Fibroblast of mammary gland (primary cell): ENCODE data around the gene NOSIP.
"Not testable (repeated sequence)": the region's sequence is repeated elsewhere in the genome, so short reads cannot be mapped to it uniquely, and the experiment has no call there.

Experiments used
- DNase-seq: peaks from one replicate; pipeline ENCODE4 v3.0.0-alpha.2; 2010; ENCODE audit warnings: low read depth
- H3K4me3 ChIP-seq: 2 replicates; pipeline ENCODE4 v1.5.1; 2011; ENCODE audit warnings: low read depth, mild to moderate bottlenecking, low read length, moderate library complexity; ENCODE audit not compliant: control insufficient read depth
- TF ChIP-seq, protein P1 (sequence below): conservative IDR thresholded peaks from 2 replicates; pipeline ENCODE4 v1.5.1; 2011; ENCODE audit warnings: low read depth, low read length, inconsistent platforms; ENCODE audit not compliant: control insufficient read depth, insufficient read depth

The NOSIP gene, protein sequence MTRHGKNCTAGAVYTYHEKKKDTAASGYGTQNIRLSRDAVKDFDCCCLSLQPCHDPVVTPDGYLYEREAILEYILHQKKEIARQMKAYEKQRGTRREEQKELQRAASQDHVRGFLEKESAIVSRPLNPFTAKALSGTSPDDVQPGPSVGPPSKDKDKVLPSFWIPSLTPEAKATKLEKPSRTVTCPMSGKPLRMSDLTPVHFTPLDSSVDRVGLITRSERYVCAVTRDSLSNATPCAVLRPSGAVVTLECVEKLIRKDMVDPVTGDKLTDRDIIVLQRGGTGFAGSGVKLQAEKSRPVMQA

DNA sequence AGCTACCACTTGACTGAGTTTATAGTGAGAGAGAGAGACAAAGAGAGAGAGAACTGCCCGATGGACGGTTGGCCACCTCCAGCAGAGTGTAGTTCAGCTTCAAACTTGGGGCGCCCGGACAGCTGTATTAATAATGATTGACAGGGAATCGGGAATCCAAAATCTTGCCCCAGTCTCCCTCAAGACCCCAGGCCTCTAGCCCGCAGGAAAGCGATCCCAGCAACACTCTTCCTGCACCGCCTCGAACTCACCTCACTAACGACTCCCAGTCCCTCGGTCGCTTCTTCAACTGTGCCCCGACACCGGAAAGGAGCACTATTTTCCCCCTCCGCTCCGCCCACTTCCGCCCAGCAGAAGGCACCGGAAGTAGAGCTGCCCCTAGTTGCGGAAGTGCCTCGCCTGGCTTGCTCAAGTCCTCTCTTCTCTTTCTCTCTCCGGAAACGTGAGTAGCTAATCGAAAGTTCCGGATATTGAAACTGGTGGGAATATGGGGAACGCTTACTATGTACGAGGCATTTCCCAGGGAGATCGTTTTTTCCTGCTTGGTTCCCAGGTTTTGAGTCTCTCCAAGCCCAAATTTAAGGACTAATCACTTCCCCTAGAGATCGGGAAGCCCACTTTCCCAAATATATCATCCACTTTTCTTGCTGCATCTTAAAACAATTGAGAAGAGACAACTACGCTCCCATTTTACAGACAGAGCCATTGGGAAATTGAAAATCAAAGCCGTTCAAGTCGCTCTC lies at the start of gene NOSIP:
TSS of gene NOSIP (minus strand) at position 293 of the 743 bp plus-strand sequence. CDS start 19,865 bp downstream, outside the sequence.
- peak; percentile 97 for DNase-seq
- TF ChIP-seq, protein P1, sequence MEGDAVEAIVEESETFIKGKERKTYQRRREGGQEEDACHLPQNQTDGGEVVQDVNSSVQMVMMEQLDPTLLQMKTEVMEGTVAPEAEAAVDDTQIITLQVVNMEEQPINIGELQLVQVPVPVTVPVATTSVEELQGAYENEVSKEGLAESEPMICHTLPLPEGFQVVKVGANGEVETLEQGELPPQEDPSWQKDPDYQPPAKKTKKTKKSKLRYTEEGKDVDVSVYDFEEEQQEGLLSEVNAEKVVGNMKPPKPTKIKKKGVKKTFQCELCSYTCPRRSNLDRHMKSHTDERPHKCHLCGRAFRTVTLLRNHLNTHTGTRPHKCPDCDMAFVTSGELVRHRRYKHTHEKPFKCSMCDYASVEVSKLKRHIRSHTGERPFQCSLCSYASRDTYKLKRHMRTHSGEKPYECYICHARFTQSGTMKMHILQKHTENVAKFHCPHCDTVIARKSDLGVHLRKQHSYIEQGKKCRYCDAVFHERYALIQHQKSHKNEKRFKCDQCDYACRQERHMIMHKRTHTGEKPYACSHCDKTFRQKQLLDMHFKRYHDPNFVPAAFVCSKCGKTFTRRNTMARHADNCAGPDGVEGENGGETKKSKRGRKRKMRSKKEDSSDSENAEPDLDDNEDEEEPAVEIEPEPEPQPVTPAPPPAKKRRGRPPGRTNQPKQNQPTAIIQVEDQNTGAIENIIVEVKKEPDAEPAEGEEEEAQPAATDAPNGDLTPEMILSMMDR, result no peak
- peak within 1 kb of the TSS; percentile 99 for H3K4me3 ChIP-seq

DNA sequence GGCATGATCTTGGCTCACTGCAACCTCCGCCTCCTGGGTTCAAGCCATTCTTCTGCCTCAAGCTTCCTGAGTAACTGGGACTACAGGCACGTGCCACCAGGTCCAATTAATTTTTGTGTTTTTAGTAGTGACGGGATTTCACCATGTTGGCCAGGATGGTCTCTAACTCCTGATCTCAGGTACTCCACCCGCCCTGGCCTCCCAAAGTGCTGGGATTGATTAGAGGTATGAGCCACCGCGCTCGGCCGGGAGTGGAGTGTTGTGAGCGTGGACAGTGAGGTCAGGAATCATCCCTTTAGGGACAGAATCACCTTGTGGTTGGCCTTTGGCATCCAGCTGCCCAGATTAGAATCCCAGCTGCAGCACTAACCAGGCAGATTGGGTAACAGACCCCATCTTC lies 49.3 kb upstream of the NOSIP start:
- DNase-seq, result no peak
- TF ChIP-seq, protein P1, result no peak
- no peak overlapping the region for H3K4me3 ChIP-seq

GRCh38 chr19:49626226-49626625 lies 45.9 kb upstream of the NOSIP start:
- no peak overlapping the region for H3K4me3 ChIP-seq
- DNase-seq, result no peak
- TF ChIP-seq, protein P1, result no peak

GRCh38 chr19:49624967-49625910 lies 44.9 kb upstream of the NOSIP start:
- no peak for DNase-seq
- no peak overlapping the region for H3K4me3 ChIP-seq
- TF ChIP-seq, protein P1, result no peak

DNA sequence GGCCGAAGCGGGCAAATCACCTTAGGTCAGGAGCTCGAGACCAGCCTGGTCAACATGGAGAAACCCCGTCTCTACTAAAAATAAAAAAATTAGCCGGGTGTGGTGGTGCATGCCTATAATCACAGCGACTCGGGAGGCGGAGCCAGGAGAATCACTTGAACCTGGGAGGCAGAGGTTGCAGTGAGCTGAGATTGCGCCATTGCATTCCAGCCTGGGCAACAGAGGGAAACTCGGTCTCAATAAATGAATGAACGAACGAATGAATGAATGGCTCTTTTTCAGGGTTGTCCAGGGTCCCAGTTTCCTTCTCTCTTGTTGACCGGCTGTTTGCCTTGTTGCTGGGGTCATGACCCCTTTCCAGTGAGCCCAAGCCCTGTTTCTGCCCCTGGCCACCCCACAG lies 37.5 kb upstream of the NOSIP start:
- not testable (repeated sequence) for DNase-seq, H3K4me3 ChIP-seq

DNA sequence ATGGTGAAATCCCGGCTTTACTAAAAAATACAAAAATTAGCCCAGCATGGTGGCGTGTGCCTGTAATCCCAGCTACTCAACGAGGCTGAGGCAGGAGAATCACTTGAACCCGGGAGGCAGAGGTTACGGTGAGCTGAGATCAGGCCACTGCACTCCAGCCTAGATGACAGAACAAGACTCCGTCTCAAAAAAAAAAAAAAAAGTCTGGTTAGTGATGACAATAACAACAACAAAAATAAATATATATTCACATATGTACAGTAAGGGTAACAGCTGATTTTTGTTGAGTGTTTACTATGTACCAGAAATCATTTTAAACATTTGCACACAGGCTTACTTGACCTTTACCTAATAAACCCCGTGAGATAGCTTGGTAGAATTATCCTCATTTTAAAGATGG lies 36.6 kb upstream of the NOSIP start:
- H3K4me3 ChIP-seq, result no peak overlapping the region
- TF ChIP-seq, protein P1, result no peak
- no peak for DNase-seq
